Skeletal muscle satellite cell (primary cell): ENCODE measurements around the gene PIGQ. TPM values are rescaled to one million over a fixed set of nuclear protein-coding genes. Genes with fewer than 3 reads are reported as not detected.

Experiments
- H3K27me3 ChIP-seq: 2 replicates; pipeline ENCODE4 v1.7.0; 2013; ENCODE audit warnings: low read length; ENCODE audit not compliant: control insufficient read depth, insufficient read depth
- H3K36me3 ChIP-seq: 2 replicates; pipeline ENCODE4 v1.7.0; 2013; ENCODE audit warnings: mild to moderate bottlenecking, control low read depth, low read length; ENCODE audit not compliant: insufficient read depth
- H3K4me1 ChIP-seq: 2 replicates; pipeline ENCODE4 v1.7.0; 2013; ENCODE audit warnings: low read length; ENCODE audit not compliant: control insufficient read depth, insufficient read depth
- H3K4me2 ChIP-seq: 2 replicates; pipeline ENCODE4 v1.7.0; 2013; ENCODE audit warnings: mild to moderate bottlenecking, low read length
- H3K4me3 ChIP-seq: 2 replicates; pipeline ENCODE4 v1.7.0; 2013; ENCODE audit warnings: low read length
- H3K9ac ChIP-seq: 2 replicates; pipeline ENCODE4 v1.7.0; 2013; ENCODE audit warnings: mild to moderate bottlenecking, low read depth, low read length, moderate library complexity
- H3K9me3 ChIP-seq: replicated peaks from 2 replicates; pipeline ENCODE4 v1.7.0; 2013; ENCODE audit warnings: mild to moderate bottlenecking, control low read depth, low read length
- small RNA-seq: library from RNA; depleted of rRNA; stranded (forward); fragments of <200 nt; gene quantifications from one replicate; pipeline ENCODE3, GENCODE V24; 2012

Gene PIGQ

GRCh38 chr16:633336-634050, 63.7 kb downstream of the PIGQ start:
- H3K9me3 ChIP-seq = no peaks in the 10 kb centered on the region
- H3K4me1 ChIP-seq = peaks cover 25% of the 10 kb centered on the region
- H3K9ac ChIP-seq = no peak overlapping the region
- no peak overlapping the region for H3K4me2 ChIP-seq
- H3K27me3 ChIP-seq = no peaks in the 10 kb centered on the region
- no peak overlapping the region for H3K4me3 ChIP-seq
- H3K36me3 ChIP-seq = peaks cover 8% of the 10 kb centered on the region

Small RNAs within 50 kb of the gene (small RNA-seq; reads per million reads assigned to genes)
- gene MIR3176 (not detected), gene MIR5587 (not detected), gene Z98883.1 (not detected)
